ENCODE results near the gene RHBDD1. TPM values are rescaled to one million over a fixed set of nuclear protein-coding genes. Genes with fewer than 3 reads are reported as not detected.

RHBDD1 gene
- polyA plus RNA-seq, 3 donors: 8.1 to 19.5 (median 15.5) TPM

DNA sequence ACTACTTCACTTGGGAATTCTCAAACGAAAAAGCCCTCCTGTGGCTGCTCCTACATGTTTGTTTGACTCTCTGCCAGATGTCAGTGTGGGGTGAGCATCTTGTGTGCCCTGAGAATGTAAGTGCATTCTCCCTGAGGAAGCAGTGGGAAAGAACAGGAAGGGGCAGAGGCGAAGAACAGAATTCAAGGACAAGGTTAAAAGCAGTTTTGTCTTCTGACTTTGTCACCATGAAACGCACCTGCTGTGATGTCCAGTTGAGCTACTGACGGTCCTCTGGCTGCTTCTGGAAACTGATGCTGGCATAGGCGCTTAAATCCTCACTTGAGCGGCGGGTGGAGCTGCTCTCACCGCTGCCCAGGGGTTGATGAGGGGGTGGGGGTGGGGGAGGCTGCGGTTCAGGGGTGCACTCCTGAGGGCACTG is 41.1 kb upstream of the RHBDD1 start:
- Histone ChIP-seq H3K79me2 (ENCODE audit: insufficient read depth, low read length) (no peaks in the 10 kb centered on the region), H2AFZ (ENCODE audit: insufficient read depth, low read depth, low read length, poor library complexity, severe bottlenecking) (no peak overlapping the region), H3K4me3 (replicated peaks in 1 of 3; ENCODE audit: low read depth in 2 of 3, low read length in 3 of 3) (no peak overlapping the region), H3K4me1 (ENCODE audit: control insufficient read depth in 1 of 2, insufficient read depth in 2 of 2, low read length in 2 of 2) (peaks cover 24 to 38% of the 10 kb centered on the region in 2 donors), H3K9me3 (replicated peaks in 1 of 2; ENCODE audit: control insufficient read depth in 1 of 2, insufficient read depth in 1 of 2, low read length in 2 of 2) (peaks cover 11 to 17% of the 10 kb centered on the region in 2 donors), H3K27ac (ENCODE audit: low read depth in 1 of 2, low read length in 2 of 2) (no peak overlapping the region), H3K27me3 (ENCODE audit: control insufficient read depth in 2 of 2, insufficient read depth in 2 of 2, low read length in 2 of 2) (peaks cover 4 to 29% of the 10 kb centered on the region in 2 donors), H3K9ac (ENCODE audit: insufficient read depth, low read length, poor library complexity, severe bottlenecking) (no peak overlapping the region), H3K36me3 (replicated peaks in 1 of 2; ENCODE audit: control insufficient read depth in 1 of 2, insufficient read depth in 2 of 2, low read length in 2 of 2) (no peaks in the 10 kb centered on the region), H4K20me1 (ENCODE audit: insufficient read depth, low read length) (no peaks in the 10 kb centered on the region), H3K4me2 (replicated peaks; ENCODE audit: extremely low read depth, low read length, poor library complexity, severe bottlenecking) (no peak overlapping the region)
- DNase-seq: no peak
- Mint-ChIP-seq H3K36me3 (peaks cover 4 to 7% of the 10 kb centered on the region in 2 donors), H3K4me1 (peaks cover 21% of the 10 kb centered on the region), H3K4me3 (peak overlapping the region in 1 of 2 donors; percentile 19), H3K9me3 (peaks cover 12 to 30% (median 24%) of the 10 kb centered on the region in 7 donors), H3K27me3 (ENCODE audit: low read depth in 3 of 3) (peaks cover 37 to 41% (median 38%) of the 10 kb centered on the region in 3 donors), H3K27ac (no peak overlapping the region)
- intact Hi-C loops (cut with micrococcal nuclease): loop anchor here in 1 of 2 donors (5.0 kb wide), 1 partner anchor 677 kb away; no protein-coding TSS in a partner anchor
- 93% methylated on average over 3 of the region's 9 CpGs for WGBS (ENCODE audit: insufficient coverage)
- TF ChIP-seq, protein P1, sequence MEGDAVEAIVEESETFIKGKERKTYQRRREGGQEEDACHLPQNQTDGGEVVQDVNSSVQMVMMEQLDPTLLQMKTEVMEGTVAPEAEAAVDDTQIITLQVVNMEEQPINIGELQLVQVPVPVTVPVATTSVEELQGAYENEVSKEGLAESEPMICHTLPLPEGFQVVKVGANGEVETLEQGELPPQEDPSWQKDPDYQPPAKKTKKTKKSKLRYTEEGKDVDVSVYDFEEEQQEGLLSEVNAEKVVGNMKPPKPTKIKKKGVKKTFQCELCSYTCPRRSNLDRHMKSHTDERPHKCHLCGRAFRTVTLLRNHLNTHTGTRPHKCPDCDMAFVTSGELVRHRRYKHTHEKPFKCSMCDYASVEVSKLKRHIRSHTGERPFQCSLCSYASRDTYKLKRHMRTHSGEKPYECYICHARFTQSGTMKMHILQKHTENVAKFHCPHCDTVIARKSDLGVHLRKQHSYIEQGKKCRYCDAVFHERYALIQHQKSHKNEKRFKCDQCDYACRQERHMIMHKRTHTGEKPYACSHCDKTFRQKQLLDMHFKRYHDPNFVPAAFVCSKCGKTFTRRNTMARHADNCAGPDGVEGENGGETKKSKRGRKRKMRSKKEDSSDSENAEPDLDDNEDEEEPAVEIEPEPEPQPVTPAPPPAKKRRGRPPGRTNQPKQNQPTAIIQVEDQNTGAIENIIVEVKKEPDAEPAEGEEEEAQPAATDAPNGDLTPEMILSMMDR (IDR thresholded peaks at IDR 0.05): no peak

DNA sequence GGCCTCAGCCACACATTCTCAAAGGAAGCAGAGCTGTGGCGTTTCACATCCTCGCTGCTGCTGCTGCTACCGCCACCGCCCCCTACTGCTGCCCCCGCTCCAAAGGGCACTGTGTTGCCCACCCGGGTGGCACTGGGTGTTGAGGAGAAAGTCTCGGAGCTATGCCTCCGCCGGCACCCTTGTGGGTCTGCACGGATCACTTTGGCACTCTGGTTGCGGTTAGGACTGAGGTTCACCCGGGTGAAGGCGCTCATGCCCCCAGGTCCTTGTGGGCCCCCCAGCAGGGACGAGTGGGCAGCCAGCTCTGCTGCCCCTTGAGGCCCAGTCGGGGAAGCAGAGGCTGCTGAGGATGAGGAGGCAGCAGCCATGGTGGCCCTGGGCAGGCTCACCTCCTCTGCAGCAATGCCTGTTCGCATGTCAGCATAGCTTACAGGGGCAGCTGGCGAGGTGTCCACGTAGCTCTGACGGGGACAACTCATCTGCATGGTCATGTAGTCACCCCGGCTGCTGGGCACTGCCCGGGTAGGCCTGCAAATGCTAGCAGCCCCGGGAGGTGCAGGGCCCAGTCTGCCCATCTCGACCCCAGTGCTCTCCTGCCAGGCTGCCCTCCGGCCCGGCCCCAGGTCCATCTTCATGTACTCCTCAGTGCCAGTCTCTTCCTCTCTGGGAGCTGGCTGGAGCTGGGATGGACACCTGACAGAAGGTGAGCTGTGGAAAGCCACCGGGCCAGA is 40.4 kb upstream of the RHBDD1 start:
- peaks cover 12 to 31% (median 27%) of the 10 kb centered on the region in 7 donors for H3K9me3 Mint-ChIP-seq
- H3K27me3 Mint-ChIP-seq (ENCODE audit: low read depth in 3 of 3): peaks cover 41 to 45% (median 43%) of the 10 kb centered on the region in 3 donors
- Histone ChIP-seq H3K4me3 (replicated peaks in 1 of 3; ENCODE audit: low read depth in 2 of 3, low read length in 3 of 3) (no peak overlapping the region), H3K4me2 (replicated peaks; ENCODE audit: extremely low read depth, low read length, poor library complexity, severe bottlenecking) (no peak overlapping the region), H3K9ac (ENCODE audit: insufficient read depth, low read length, poor library complexity, severe bottlenecking) (no peak overlapping the region), H3K27ac (ENCODE audit: low read depth in 1 of 2, low read length in 2 of 2) (no peak overlapping the region), H3K79me2 (ENCODE audit: insufficient read depth, low read length) (no peaks in the 10 kb centered on the region), H3K36me3 (replicated peaks in 1 of 2; ENCODE audit: control insufficient read depth in 1 of 2, insufficient read depth in 2 of 2, low read length in 2 of 2) (no peaks in the 10 kb centered on the region), H3K27me3 (ENCODE audit: control insufficient read depth in 2 of 2, insufficient read depth in 2 of 2, low read length in 2 of 2) (peaks cover 2 to 31% of the 10 kb centered on the region in 2 donors), H2AFZ (ENCODE audit: insufficient read depth, low read depth, low read length, poor library complexity, severe bottlenecking) (no peak overlapping the region), H3K9me3 (replicated peaks in 1 of 2; ENCODE audit: control insufficient read depth in 1 of 2, insufficient read depth in 1 of 2, low read length in 2 of 2) (peaks cover 12 to 17% of the 10 kb centered on the region in 2 donors), H4K20me1 (ENCODE audit: insufficient read depth, low read length) (no peaks in the 10 kb centered on the region), H3K4me1 (ENCODE audit: control insufficient read depth in 1 of 2, insufficient read depth in 2 of 2, low read length in 2 of 2) (peaks cover 29 to 44% of the 10 kb centered on the region in 2 donors)
- WGBS (ENCODE audit: insufficient coverage): 94% methylated on average over 21 of the region's 26 CpGs
- H3K36me3 Mint-ChIP-seq: peaks cover 6 to 7% of the 10 kb centered on the region in 2 donors
- peak in 1 of 3 donors; percentile 3 for DNase-seq
- H3K4me1 Mint-ChIP-seq: peaks cover 25% of the 10 kb centered on the region
- intact Hi-C loops (cut with micrococcal nuclease): no loop called here
- no peak overlapping the region for H3K27ac Mint-ChIP-seq
- H3K4me3 Mint-ChIP-seq: no peak overlapping the region
- TF ChIP-seq, protein P1 (IDR thresholded peaks at IDR 0.05): no peak

Measured in CD14-positive monocyte (primary cell).